WTC11 (cell line): Measurements from ENCODE around the gene CMTM4. TPM values are rescaled to one million over a fixed set of nuclear protein-coding genes. Genes with fewer than 3 reads are reported as not detected.

ENCODE experiments used
- ATAC-seq: fragments of 200-7000 bp; cut with Tn5 transposase; 2 replicates; pipeline ENCODE4 v1.10.0; 2021; ENCODE audit warnings: mild to moderate bottlenecking, moderate library complexity
- CTCF ChIA-PET: fragments of 300-600 bp; sonication (Branson Sonifier 250); formaldehyde crosslinking; loops from one replicate; lab custom pipeline; 2021; ENCODE audit warnings: antibody characterized with exemption; lab: Charles Lee
- POLR2A ChIA-PET: fragments of 350-600 bp; sonication (Branson Sonifier 250); formaldehyde crosslinking; loops from one replicate; lab custom pipeline; 2021; ENCODE audit warnings: antibody characterized with exemption; lab: Charles Lee
- DNase-seq: peaks from one replicate; pipeline ENCODE4 v3.0.0; 2021; ENCODE audit warnings: low spot score
- H3K27ac Mint-ChIP-seq: 2 replicates; pipeline ENCODE4 v1.8.0; 2021; ENCODE audit warnings: mixed read lengths
- H3K27me3 Mint-ChIP-seq: 2 replicates; pipeline ENCODE4 v1.8.0; 2021; ENCODE audit warnings: low read depth, mild to moderate bottlenecking, moderate library complexity, mixed read lengths
- H3K36me3 Mint-ChIP-seq: 2 replicates; pipeline ENCODE4 v1.8.0; 2021; ENCODE audit warnings: mixed read lengths
- H3K4me1 Mint-ChIP-seq: 2 replicates; pipeline ENCODE4 v1.8.0; 2022; ENCODE audit warnings: mixed read lengths
- H3K4me3 Mint-ChIP-seq: 2 replicates; pipeline ENCODE4 v1.8.0; 2021; ENCODE audit warnings: mild to moderate bottlenecking, moderate library complexity, mixed read lengths
- H3K9me3 Mint-ChIP-seq: 2 replicates; pipeline ENCODE4 v1.8.0; 2021; ENCODE audit warnings: mixed read lengths
- AFF4 ChIP-seq: sonication (generic); formaldehyde crosslinking; IDR thresholded peaks from 2 replicates; pipeline ENCODE4 v1.8.1; 2023; ENCODE audit warnings: mild to moderate bottlenecking, missing genetic modification reagents, borderline replicate concordance
- CBFB ChIP-seq: sonication (generic); formaldehyde crosslinking; IDR thresholded peaks from 2 replicates; pipeline ENCODE4 v1.8.1; 2022; ENCODE audit warnings: mild to moderate bottlenecking, low read depth, missing genetic modification reagents
- CDX4 ChIP-seq: fragments of 250-450 bp; sonication (Bioruptor Pico); IDR thresholded peaks from 2 replicates; pipeline ENCODE4 v1.9.0; 2021; ENCODE audit warnings: moderate library complexity, mild to moderate bottlenecking, inconsistent platforms, borderline replicate concordance
- ELF4 ChIP-seq: sonication (generic); formaldehyde crosslinking; IDR thresholded peaks from 2 replicates; pipeline ENCODE4 v1.8.1; 2022; ENCODE audit warnings: low read depth, mild to moderate bottlenecking, moderate library complexity, missing genetic modification reagents
- GABPB1 ChIP-seq: sonication (generic); formaldehyde crosslinking; IDR thresholded peaks from 2 replicates; pipeline ENCODE4 v1.8.1; 2023; ENCODE audit warnings: mild to moderate bottlenecking, missing genetic modification reagents
- GRHL2 ChIP-seq: fragments of 250-450 bp; sonication (Bioruptor Pico); IDR thresholded peaks from 2 replicates; pipeline ENCODE4 v1.8.0; 2022; ENCODE audit warnings: mild to moderate bottlenecking, moderate library complexity; ENCODE audit not compliant: insufficient replicate concordance, severe bottlenecking
- GTF2I ChIP-seq: fragments of 250-450 bp; sonication (Bioruptor Pico); conservative IDR thresholded peaks from 2 replicates; pipeline ENCODE4 v1.4.0; 2021; ENCODE audit warnings: mild to moderate bottlenecking
- HMGA2 ChIP-seq: fragments of 250-450 bp; sonication (Bioruptor Pico); IDR thresholded peaks from 2 replicates; pipeline ENCODE4 v1.4.0; 2021; ENCODE audit warnings: mild to moderate bottlenecking, moderate library complexity
- SOX15 ChIP-seq: fragments of 250-450 bp; sonication (Bioruptor Pico); IDR thresholded peaks from 2 replicates; pipeline ENCODE4 v1.9.0; 2021; ENCODE audit warnings: mild to moderate bottlenecking
- TEAD4 ChIP-seq: sonication (generic); formaldehyde crosslinking; IDR thresholded peaks from 2 replicates; pipeline ENCODE4 v1.8.0; 2022; ENCODE audit warnings: mild to moderate bottlenecking, missing genetic modification reagents
- ZNF396 ChIP-seq: fragments of 250-450 bp; sonication (Bioruptor Pico); IDR thresholded peaks from 2 replicates; pipeline ENCODE4 v1.8.0; 2021; ENCODE audit warnings: mild to moderate bottlenecking, moderate library complexity, borderline replicate concordance
- ZNF532 ChIP-seq: fragments of 250-450 bp; sonication (Bioruptor Pico); IDR thresholded peaks from 2 replicates; pipeline ENCODE4 v1.9.0; 2021; ENCODE audit warnings: mild to moderate bottlenecking, borderline replicate concordance
- total RNA-seq: library from RNA; stranded (reverse); gene quantifications from 3 replicates; pipeline ENCODE4 v1.2.3, GENCODE V29; 2021
- TF ChIP-seq, protein P1 (sequence below): sonication (generic); formaldehyde crosslinking; IDR thresholded peaks from 2 replicates; pipeline ENCODE4 v1.8.1; 2022; ENCODE audit warnings: low read depth, mild to moderate bottlenecking, moderate library complexity, missing genetic modification reagents, borderline replicate concordance
- TF ChIP-seq, protein P2 (sequence below): fragments of 250-450 bp; sonication (Bioruptor Pico); IDR thresholded peaks from 2 replicates; pipeline ENCODE4 v1.9.0; 2021; ENCODE audit warnings: mild to moderate bottlenecking
- TF ChIP-seq, protein P3 (sequence below): sonication (generic); formaldehyde crosslinking; IDR thresholded peaks from 2 replicates; pipeline ENCODE4 v1.8.1; 2022; ENCODE audit warnings: missing genetic modification reagents, borderline replicate concordance
- TF ChIP-seq, protein P4 (sequence below): sonication (generic); formaldehyde crosslinking; IDR thresholded peaks from 2 replicates; pipeline ENCODE4 v1.8.0; 2022; ENCODE audit warnings: mild to moderate bottlenecking, missing genetic modification reagents

The CMTM4 gene
- total RNA-seq, 1 experiment from 2014 or later, result 56.2 TPM

- TF ChIP-seq, protein P1, sequence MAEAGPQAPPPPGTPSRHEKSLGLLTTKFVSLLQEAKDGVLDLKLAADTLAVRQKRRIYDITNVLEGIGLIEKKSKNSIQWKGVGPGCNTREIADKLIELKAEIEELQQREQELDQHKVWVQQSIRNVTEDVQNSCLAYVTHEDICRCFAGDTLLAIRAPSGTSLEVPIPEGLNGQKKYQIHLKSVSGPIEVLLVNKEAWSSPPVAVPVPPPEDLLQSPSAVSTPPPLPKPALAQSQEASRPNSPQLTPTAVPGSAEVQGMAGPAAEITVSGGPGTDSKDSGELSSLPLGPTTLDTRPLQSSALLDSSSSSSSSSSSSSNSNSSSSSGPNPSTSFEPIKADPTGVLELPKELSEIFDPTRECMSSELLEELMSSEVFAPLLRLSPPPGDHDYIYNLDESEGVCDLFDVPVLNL (CRISPR knock-in tag), result no peak
- no peak for TF ChIP-seq GRHL2 (CRISPR knock-in tag)
- TF ChIP-seq ELF4, result no peak
- TF ChIP-seq TEAD4, result no peak
- TF ChIP-seq, protein P2, sequence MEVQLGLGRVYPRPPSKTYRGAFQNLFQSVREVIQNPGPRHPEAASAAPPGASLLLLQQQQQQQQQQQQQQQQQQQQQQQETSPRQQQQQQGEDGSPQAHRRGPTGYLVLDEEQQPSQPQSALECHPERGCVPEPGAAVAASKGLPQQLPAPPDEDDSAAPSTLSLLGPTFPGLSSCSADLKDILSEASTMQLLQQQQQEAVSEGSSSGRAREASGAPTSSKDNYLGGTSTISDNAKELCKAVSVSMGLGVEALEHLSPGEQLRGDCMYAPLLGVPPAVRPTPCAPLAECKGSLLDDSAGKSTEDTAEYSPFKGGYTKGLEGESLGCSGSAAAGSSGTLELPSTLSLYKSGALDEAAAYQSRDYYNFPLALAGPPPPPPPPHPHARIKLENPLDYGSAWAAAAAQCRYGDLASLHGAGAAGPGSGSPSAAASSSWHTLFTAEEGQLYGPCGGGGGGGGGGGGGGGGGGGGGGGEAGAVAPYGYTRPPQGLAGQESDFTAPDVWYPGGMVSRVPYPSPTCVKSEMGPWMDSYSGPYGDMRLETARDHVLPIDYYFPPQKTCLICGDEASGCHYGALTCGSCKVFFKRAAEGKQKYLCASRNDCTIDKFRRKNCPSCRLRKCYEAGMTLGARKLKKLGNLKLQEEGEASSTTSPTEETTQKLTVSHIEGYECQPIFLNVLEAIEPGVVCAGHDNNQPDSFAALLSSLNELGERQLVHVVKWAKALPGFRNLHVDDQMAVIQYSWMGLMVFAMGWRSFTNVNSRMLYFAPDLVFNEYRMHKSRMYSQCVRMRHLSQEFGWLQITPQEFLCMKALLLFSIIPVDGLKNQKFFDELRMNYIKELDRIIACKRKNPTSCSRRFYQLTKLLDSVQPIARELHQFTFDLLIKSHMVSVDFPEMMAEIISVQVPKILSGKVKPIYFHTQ (CRISPR knock-in tag), result no peak
- TF ChIP-seq, protein P3, sequence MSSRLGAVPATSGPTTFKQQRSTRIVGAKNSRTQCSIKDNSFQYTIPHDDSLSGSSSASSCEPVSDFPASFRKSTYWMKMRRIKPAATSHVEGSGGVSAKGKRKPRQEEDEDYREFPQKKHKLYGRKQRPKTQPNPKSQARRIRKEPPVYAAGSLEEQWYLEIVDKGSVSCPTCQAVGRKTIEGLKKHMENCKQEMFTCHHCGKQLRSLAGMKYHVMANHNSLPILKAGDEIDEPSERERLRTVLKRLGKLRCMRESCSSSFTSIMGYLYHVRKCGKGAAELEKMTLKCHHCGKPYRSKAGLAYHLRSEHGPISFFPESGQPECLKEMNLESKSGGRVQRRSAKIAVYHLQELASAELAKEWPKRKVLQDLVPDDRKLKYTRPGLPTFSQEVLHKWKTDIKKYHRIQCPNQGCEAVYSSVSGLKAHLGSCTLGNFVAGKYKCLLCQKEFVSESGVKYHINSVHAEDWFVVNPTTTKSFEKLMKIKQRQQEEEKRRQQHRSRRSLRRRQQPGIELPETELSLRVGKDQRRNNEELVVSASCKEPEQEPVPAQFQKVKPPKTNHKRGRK (CRISPR knock-in tag), result no peak
- no peak for TF ChIP-seq HMGA2 (CRISPR knock-in tag)
- no peak for TF ChIP-seq ZNF532
- TF ChIP-seq, protein P4, sequence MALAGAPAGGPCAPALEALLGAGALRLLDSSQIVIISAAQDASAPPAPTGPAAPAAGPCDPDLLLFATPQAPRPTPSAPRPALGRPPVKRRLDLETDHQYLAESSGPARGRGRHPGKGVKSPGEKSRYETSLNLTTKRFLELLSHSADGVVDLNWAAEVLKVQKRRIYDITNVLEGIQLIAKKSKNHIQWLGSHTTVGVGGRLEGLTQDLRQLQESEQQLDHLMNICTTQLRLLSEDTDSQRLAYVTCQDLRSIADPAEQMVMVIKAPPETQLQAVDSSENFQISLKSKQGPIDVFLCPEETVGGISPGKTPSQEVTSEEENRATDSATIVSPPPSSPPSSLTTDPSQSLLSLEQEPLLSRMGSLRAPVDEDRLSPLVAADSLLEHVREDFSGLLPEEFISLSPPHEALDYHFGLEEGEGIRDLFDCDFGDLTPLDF (CRISPR knock-in tag), result no peak
- TF ChIP-seq CBFB (CRISPR knock-in tag), result no peak
- no peak for TF ChIP-seq GABPB1
- TF ChIP-seq CDX4 (CRISPR knock-in tag), result no peak
- no peak for TF ChIP-seq AFF4 (CRISPR knock-in tag)
- TF ChIP-seq SOX15, result no peak
- TF ChIP-seq GTF2I, result no peak
- TF ChIP-seq ZNF396 (CRISPR knock-in tag), result no peak
- no peak overlapping the region for H3K4me3 Mint-ChIP-seq
- no peak overlapping the region for H3K27ac Mint-ChIP-seq
- ATAC-seq (no peak), DNase-seq (no peak)
- POLR2A ChIA-PET, result no interaction called here
- H3K4me1 Mint-ChIP-seq, result peaks cover 2% of the 10 kb centered on the region
- no peaks in the 10 kb centered on the region for H3K36me3 Mint-ChIP-seq
- CTCF ChIA-PET, result interaction anchor here (1.4 to 3.3 kb wide), 3 partner anchors 17 to 200 kb away, joined by 3 to 17 read pairs (median 3); no protein-coding TSS in a partner anchor
- no peaks in the 10 kb centered on the region for H3K9me3 Mint-ChIP-seq
- H3K27me3 Mint-ChIP-seq, result no peaks in the 10 kb centered on the region
Measured at GRCh38 chr16:66667944-66668343, 28.6 kb downstream of the CMTM4 start.
